ENCODE measurements around the gene NOD1.
"Not testable (repeated sequence)": the region's sequence is repeated elsewhere in the genome, so short reads cannot be mapped to it uniquely, and the experiment has no call there.

NOD1 gene

DNA sequence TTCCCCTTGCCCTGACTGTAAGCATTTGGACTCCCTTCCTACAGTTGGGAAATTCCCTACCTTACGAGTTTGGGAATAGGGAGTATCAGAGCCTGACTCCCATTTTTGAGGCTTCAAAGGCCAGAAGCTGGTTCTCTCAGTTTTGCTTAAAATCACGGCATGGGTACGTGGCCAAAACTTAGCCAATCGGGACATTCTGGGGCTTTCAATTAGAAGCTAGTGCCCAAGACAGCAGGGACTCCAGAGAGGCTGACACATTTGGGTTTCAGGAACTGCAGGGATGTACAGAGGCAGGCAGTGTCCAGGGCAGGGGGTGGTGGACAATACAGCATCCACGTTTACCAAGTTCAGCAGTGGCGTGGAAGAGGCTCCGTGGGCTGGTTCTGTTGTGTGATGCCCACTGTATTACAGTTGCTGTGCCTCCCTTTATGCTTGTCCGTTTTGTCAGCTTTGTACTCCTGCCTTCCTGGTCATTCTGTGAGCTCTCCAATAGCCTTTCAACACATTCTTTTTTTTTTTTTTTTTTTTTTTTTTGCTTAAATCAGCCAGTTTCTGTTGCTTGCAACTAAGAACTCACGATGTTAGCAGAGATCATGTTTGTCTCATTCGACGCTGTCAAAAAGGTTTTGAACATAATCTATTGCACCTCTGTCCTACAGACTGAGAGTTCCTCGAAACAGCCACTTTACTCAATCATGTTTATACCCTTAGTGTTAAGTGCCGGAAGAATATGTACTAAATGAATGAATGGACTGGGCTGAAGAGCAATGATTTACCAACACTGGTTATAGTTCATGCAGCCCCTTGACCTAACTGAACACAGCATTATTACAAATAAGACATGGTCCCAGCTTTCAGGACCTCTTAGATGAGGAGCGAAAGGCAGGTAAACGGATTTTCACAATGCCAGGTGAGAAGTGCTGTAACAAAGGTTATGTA, 25.0 kb upstream of the NOD1 start:
- DNase-seq (ENCODE audit: low read depth, low spot score) = peak; percentile 12

DNA sequence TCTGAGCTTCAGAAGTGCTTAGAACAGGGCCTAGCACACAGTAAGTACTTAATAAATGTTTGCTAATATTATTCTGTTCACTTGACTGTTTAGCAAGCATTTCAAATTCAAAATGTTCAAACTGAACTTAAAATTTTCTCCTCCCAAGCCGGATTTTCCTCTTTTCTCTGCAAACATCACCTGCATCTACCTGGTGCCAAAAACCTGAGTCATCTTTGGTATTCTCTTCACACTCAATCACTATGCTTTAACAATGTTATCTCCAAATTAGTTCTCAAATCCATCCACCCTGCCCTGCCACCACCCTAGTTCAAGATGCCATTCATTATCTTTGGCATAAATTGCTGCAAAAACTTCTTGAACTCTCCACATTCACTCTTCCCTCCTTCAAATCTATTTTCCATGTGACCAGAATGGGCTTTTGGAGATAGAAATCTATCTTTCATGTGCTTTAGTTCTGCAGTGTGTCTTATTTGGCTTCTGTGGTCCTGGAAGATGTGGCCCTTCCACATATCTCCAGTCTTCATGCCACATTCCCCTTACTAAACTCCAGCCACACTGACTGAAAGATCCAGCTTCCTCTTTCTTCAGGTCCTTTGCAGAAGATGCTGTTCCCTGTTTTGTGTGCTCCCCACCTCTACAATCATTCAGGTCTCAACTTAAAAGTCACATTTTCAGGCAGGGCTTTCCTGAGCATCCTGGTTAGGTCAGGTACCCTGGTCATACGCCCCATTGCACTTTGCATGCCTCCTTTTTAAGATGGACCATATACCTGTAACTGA, 24.1 kb upstream of the NOD1 start:
- DNase-seq (ENCODE audit: low read depth, low spot score) = no peak

DNA sequence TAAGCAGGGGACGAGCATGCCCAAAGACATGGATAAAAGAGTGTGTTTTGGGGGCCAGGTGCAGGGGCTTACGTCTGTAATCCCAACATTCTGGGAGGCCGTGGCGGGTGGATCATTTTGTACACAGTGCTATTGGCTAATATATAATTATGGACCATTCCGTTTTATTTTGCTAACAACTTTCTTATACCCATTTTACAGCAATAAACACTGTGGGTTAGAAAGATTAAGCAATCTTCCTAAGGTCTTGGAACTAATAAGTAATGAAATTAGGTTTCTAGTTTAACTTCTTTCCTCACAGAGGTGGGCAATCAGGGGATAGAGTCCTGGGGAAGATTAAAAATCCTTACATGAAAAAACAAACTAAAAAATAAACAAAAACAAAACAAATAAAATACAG, 22.7 kb upstream of the NOD1 start:
- no peak for DNase-seq (ENCODE audit: low read depth, low spot score)

DNA sequence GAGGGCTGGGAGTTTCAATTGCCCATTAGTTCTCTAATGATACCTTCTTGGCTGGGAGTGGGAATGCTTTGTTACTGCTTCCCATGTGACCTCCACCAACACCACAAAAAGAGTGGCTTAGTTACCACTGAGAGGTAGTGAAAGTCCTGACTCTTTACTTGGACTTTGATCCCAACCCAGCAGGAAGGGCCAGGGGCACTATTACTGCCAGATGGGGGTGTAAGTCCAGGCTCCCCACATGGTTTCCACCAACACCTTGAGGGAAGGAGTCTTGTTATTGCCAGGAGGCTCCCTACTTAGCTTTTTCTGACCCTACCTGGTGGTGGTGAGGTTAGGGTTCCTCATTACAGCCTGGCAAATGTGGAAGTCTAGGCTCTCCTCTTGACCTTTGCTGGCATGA, 14.6 kb upstream of the NOD1 start:
- DNase-seq (ENCODE audit: low read depth, low spot score) = no peak

DNA sequence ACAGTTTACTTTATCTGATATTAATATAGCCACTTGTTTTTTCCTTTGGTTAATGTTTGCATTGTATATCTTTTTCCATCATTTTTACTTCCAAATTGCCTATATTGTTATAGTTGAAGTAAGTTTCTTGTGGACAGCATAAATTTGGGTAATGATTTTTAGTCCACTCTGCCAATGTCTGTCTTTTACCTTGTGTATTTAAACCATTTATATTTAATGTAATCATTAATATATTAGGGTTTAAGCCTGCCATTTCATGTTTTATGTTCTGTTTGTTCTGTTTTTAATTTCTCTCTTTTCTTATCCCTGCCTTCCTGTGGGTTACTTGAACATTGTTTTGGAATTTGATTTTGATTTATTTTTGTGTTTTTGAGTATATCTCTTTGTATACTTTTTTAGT, 12.8 kb upstream of the NOD1 start:
- DNase-seq (ENCODE audit: low read depth, low spot score) = no peak

DNA sequence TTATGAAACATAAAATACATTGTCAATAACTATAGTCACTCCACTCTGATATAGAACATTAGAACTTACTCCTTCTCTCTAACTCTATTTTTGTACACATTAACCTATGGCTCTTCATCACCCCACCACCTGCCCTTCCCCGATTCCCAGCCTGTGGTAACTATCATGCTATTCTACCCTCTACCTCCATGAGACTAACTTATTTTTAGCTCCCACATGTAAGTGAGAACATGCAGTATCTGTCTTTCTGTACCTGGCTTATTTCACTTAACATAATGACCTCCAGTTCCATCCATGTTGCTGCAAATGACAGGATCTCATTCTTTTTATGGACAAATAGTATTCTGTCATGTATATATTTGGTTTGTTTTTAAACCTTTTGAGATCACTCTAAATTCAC, 8.8 kb upstream of the NOD1 start:
- no peak for DNase-seq (ENCODE audit: low read depth, low spot score)

DNA sequence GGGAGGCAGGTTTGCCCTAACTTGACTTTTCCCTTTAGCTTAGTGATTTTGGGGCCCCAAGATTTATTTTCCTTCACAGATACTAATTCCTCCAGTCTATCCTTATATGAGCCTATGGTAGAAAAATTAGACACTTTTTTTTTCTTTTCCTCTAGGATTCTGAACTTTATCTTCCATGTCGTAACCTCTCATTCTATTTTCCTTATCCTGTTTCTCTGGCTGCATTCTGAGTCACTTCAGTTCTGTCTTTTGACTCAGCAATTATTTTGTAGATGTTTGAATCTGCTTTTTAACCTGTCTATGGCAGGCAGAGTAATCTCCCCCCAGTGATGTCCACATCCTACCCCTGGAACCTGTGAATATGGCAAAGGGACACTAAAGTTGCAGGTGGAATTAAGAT, 7.1 kb upstream of the NOD1 start:
- no peak for DNase-seq (ENCODE audit: low read depth, low spot score)

DNA sequence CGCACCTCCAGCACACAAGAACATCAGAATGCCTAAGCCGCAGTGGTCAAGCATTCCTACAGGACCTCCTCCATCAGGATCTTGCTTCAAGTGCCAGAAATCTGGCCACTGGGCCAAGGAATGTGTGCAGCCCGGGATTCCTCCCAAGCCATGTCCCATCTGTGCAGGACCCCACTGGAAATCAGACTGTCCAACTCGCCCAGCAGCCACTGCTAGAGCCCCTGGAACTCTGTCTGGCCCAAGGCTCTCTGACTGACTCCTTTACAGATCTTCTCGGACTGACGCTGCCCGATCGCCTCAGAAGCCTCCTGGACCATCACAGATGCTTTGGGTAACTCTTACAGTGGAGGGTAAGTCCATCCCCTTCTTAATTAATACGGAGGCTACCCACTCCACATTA, 2.8 kb upstream of the NOD1 start:
- DNase-seq (ENCODE audit: low read depth, low spot score) = not testable (repeated sequence)

DNA sequence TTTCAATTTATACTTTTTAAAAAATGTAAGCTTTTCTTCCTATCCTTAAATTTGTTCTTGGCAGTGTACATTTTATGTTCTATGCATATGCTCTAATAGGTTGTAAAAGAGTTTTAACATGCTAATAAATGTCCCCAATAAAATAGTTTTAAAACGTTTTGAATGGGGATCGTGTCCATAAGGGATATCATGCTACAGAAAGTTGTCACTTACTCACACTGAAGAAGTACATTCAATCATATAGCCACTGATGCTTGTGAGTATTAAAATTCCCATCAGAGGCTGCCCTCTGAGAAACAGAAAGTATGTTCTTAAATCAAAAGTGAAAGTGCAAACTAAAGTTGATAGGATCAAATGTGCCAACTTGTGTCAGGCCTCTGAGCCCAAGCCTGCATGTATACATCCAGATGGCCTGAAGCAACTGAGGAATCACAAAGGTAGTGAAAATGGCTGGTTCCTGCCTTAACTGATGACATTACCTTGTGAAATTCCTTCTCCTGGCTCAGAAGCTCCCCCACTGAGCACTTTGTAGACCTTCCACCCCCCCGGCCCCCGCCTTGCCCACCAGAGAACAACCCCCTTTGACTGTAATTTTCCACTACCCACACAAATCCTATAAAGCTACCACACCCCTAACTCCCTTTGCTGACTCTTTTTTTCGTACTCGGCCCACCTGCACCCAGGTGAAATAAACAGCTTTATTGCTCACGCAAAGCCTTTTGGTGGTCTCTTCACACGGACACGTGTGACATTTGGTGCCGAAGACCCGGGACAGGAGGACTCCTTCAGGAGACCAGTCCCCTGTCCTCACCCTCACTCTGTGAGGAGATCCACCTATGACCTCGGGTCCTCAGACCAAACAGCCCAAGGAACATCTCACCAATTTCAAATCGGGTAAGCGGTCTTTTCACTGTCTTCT, 877 bp upstream of the NOD1 start:
- DNase-seq (ENCODE audit: low read depth, low spot score) = peak; percentile 32

DNA sequence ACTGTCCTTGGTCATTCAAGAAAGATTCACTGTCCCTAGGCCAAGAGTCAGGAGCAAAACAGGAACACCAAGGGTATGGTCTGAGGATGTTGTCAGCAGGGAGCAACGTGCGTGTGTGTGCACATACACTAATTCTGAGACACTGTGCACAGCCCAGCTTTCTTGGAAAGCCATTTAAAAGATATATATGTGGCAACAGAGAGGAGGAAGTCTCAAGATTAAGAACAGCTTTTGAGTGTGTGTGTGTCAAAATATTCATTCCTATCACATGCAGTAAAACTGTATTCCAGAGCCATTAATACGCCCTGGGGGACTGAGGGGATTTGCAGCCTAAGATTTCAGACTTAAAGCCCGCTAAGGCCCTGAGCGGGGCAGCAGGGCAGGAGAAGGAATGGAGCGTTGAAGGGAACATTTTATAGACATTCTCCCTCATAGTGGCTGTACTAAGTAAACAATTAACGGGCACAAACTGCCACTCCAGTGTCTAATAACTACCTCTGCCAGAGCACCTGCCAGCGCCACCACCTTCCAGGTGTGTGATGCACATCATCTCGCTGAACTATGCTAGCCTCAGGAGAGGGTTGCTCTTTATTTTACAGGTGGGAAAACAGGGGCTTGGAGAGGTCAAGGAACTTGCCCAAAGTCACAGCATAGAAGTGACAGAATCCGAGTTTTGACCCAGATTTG, 2.0 kb downstream of the NOD1 start:
- no peak for DNase-seq (ENCODE audit: low read depth, low spot score)

DNA sequence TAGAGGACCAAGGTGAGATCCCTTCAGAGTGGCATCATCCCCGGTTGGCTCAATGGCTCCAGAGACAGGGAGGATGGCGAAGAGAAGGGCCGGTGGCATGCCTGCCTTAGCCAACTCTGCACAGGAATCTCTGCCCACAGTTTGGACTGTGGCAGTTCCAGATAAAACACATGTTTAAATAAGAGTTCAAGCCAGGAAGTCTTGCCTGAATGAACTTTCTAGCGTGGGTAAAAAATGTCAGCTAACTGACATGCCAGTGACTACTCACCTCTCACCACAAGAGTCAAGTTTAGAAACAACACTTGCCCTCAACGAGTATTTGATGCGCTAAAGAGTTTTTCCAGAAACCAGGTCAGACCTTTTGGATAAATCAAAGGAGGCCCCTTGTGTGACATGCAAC, 3.0 kb downstream of the NOD1 start:
- peak; percentile 56 for DNase-seq (ENCODE audit: low read depth, low spot score)

DNA sequence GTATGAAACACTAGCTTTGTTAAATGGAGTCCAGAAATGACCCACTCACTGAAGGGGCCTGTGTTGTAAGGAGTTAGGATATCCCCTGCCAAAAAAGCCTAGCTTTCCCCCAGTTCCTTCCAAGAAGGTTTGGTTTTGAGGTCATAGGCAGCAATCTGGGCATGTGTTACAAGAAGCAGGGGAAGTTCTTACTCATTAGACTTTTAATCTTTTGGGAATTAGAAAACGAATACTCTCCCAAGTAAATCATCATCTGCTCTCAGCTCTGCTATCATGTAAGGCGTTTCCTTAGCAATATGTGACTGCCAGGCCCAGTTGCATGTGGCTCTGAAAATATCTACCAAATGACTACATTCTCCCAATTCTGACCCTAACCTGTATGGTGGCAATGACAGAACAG, 3.7 kb downstream of the NOD1 start:
- peak; percentile 46 for DNase-seq (ENCODE audit: low read depth, low spot score)

DNA sequence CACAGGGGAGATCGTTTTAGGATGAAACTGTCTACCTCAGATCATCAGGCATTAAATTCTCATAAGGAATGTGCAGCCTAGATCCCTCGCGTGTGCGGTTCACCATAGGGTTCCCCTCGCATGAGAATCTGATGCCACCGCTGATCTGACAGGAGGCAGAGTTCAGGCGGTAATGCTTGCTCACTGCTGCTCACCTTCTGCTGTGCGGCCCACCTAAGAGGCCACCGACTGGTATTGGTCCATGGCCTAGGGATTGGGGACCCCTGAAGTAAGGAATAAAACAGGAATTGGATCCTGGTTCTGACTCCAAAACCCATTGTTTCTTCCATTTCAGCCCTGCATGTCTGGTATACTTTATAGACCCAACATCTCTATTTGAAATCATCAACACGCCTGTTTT, 4.1 kb downstream of the NOD1 start:
- DNase-seq (ENCODE audit: low read depth, low spot score) = no peak

DNA sequence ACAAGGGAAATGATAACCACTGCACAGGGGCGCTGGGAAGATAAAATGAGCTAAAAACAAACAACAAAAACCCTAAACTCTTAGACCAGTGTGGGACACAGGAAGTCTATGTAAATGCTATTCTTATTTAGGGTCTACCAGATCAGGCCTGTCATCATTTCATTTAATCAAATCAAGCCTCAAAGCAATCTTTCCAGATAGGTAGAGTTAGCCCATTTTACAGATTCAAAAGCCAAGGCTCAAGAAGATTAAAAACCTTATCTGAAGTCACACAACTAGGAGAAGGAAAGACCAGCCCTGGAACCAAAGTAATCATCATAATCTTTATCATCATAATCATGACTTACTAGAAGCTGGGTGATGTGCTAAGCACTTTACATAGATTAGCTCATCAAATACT, 4.7 kb downstream of the NOD1 start:
- no peak for DNase-seq (ENCODE audit: low read depth, low spot score)

DNA sequence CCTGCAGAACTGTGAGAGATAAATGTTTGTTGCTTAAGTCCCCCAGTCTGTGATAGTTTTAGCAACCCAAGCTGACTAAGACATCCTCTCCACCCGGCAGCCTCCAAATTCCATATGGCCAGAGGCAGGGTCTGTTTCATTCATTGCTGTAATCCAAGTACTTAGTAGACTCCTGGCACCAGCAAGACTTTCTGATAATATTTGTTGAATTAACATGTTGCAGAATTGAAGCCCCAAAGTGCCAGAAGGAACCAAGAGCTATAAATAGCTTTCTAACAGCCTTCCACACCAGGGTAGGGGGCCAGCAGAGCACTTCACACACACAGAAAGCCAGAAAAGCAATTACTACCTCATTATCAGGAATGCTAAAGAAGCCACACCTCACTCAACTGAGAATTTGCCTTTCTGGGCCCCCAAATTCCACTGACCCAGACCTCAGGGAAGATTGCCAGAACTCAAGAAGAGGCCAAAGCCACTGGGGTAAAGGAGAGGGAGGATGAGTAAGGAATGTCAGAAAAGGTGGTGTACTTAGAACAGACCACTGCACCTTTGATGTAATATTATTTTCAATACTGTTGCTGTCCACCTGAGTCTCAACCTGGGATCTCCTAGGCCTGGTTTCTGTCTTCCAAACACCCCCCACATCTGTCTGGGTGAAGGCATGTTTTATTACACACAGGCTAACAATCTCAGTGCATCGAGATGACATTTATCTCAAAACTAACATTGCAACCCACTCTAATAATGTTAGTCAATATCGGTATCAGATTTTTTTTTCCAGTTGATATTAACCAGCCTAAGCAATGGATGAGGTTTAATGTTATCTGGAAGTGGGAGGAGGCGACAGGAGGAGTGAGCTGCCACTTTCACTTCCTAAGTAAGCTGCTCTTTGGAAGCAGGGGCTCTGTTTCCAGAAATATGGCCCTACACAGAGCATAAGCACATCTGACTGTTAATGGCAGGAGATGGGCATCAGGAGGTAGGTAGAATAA, 5.5 kb downstream of the NOD1 start:
- peak; percentile 65 for DNase-seq (ENCODE audit: low read depth, low spot score)

DNA sequence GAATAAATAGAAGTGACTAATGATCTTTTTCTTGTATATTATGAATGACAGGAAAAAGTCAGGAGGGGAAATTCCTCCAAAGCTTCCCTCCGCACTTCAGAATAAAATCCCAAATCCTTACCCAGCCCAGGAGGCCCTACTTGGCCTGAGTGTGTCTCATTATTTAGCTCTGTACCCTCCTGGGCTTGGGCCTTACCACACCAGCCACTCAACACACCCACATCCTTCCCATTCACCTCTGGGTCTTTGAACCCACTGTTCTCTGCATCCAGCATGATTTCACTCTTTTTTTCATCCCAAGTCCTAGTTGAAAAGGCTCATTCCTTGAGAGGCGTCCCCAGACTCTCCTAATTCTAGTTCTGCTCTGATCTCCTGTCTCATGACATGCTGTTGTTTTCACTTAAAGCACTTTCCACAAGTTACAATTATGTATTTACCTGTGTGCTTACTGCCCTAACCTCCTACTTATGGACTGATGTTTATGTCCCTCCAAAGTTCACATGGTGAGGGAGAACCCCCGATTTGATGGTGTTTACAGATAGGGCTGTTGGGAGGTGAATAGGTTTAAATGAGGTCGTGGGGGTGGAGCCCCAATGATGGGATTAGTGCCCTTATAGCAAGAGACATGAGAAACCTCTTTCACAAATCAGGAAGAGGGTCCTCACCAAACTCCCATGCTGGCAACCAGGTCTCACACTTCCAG, 6.4 kb downstream of the NOD1 start:
- DNase-seq (ENCODE audit: low read depth, low spot score) = no peak

DNA sequence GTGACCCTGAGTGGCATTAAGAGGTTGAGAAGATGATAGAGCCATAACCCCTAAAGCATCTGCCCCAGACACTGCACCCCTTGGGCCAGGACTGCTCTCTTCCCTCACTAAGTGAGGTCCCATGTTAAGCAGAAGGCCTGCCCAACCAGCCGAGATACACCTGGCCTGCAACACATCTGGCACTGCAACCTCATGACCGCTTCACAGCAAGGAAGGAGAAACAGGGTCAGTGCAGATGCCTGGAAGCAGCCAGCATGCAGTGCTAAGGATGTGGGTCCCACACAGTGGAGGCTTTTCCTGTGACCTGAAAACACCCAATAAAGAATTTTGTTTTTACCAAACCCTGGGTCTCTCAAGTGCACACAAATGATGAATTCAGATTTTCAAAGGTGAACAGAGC, 7.4 kb downstream of the NOD1 start:
- no peak for DNase-seq (ENCODE audit: low read depth, low spot score)

DNA sequence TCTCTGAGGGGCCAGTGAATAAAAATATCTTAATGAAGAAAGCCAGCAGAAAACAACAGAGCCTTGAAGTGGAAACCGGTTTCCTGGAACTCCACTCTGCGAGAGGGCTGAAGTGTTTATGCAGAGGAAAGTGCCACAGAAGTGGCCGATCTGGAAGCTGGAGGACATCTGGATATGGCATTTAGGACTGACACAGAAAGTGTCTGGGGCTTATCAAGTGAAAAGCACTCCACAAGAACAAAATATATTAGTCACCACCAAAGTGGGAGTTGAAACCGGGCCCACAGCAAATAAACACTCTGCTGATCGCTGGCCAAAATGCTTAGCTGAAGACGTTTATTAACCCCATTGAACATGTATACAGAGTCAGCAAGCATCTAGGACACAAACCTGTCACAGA, 7.8 kb downstream of the NOD1 start:
- peak; percentile 87 for DNase-seq (ENCODE audit: low read depth, low spot score)

DNA sequence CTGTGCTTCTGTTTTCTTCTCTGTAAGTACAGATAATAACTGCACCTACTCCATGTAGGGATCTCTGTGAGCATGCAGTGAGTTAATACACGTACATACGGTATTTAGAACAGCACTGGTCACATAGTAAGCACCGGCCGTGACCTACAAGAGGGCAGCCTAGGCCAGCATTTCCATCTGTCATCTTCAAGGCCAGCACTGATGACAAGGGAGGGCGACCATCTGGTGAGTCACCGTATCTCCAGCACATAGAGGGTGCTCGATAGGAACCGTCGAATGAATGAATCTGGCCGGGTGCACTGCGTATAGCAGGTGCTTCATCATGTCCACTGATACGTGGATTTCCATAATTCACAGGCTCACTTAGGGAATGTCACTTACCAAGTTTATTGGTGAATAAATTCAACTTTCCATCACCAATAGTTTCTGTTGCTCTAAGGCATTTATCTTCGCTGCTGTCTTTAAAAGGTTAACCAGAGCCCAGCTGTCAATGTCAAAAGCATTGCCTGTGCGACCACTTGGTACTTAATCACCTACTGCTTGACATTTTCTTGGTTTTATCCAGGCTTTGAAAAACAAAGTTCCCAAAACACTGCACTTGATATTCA, 8.3 kb downstream of the NOD1 start:
- DNase-seq (ENCODE audit: low read depth, low spot score) = peak; percentile 56
